AG04450 (cell line): Measurements from ENCODE around the gene CDR2. TPM values are rescaled to one million over a fixed set of nuclear protein-coding genes. Genes with fewer than 3 reads are reported as not detected.

ENCODE experiments used
- CTCF ChIA-PET: fragments of 300-600, 350-600 bp; formaldehyde crosslinking; extraction: SDS; loops from one replicate; lab custom pipeline; 2022; ENCODE audit warnings: antibody characterized with exemption, inconsistent platforms; lab: Charles Lee
- POLR2A ChIA-PET: fragments of 350-600 bp; formaldehyde crosslinking; extraction: SDS; loops from one replicate; lab custom pipeline; 2021; ENCODE audit warnings: antibody characterized with exemption, inconsistent platforms; lab: Yijun Ruan, JAX
- DNase-seq: peaks from one replicate; pipeline ENCODE4 v3.0.0-alpha.2; 2011; ENCODE audit warnings: low read depth, low spot score
- H3K27ac ChIP-seq: one replicate; pipeline ENCODE4 v1.5.1; 2012; ENCODE audit warnings: low read depth, low read length, control low read depth
- H3K27me3 ChIP-seq: one replicate; pipeline ENCODE4 v1.6.0; 2012; ENCODE audit warnings: low read length; ENCODE audit not compliant: control insufficient read depth, insufficient read depth
- H3K4me3 ChIP-seq: 2 replicates; pipeline ENCODE4 v1.5.1; 2011; ENCODE audit warnings: mild to moderate bottlenecking, low read depth, low read length, control low read depth
- H3K9me3 ChIP-seq: 2 replicates; pipeline ENCODE4 v1.5.1; 2012; ENCODE audit warnings: low read length; ENCODE audit not compliant: control insufficient read depth, insufficient read depth
- polyA plus RNA-seq: library from polyadenylated mRNA; depleted of rRNA; stranded (reverse); fragments of >200 nt; gene quantifications from 2 replicates; pipeline ENCODE4 v1.2.3, GENCODE V29; 2011
- TF ChIP-seq, protein P1 (sequence below): IDR thresholded peaks from 2 replicates; pipeline ENCODE4 v1.5.1; 2011; ENCODE audit warnings: low read depth, low read length, control low read depth, inconsistent platforms

CDR2 gene
- polyA plus RNA-seq, 1 experiment: 138 TPM

DNA sequence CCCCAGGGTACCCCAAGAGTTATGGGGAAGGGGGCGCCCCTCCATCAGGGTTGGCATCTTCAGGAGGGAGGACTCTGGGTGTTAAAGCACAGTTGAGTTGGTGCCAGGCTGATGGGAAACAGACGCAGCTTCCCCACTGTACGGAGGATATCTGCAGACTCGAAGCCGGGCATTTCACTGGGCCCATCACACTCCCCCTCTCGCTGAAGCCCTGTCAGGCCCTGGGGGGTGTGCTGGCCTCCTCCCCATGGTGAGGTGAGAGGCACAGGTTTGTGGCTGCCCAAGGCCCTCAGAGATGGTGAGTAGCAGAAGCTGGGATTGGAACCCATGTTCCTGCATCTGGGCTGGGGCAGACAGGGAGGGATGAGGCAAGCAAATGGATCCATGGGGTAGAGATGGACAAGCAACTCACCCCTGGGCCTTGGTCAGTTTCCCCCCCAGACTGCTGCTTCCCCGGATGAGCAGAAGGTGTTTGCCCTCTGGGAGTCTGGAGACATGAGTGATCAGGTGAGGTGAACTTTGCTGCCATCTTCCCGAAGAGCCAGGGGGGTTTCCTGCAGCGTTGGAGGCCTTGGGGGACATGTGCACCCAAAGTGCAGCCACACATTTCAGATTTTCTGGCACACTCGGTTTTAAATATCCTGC is 46.2 kb downstream of the CDR2 start:
- H3K27me3 ChIP-seq: no peaks in the 10 kb centered on the region
- no peak overlapping the region for H3K4me3 ChIP-seq
- H3K27ac ChIP-seq: no peak overlapping the region
- TF ChIP-seq, protein P1, sequence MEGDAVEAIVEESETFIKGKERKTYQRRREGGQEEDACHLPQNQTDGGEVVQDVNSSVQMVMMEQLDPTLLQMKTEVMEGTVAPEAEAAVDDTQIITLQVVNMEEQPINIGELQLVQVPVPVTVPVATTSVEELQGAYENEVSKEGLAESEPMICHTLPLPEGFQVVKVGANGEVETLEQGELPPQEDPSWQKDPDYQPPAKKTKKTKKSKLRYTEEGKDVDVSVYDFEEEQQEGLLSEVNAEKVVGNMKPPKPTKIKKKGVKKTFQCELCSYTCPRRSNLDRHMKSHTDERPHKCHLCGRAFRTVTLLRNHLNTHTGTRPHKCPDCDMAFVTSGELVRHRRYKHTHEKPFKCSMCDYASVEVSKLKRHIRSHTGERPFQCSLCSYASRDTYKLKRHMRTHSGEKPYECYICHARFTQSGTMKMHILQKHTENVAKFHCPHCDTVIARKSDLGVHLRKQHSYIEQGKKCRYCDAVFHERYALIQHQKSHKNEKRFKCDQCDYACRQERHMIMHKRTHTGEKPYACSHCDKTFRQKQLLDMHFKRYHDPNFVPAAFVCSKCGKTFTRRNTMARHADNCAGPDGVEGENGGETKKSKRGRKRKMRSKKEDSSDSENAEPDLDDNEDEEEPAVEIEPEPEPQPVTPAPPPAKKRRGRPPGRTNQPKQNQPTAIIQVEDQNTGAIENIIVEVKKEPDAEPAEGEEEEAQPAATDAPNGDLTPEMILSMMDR: no peak
- CTCF ChIA-PET: no interaction called here
- DNase-seq: no peak
- POLR2A ChIA-PET: interaction anchor here (0.7 kb wide), 1 partner anchor 18 kb away, joined by 4 read pairs; no protein-coding TSS in a partner anchor
- no peaks in the 10 kb centered on the region; the same call in 1 of the 2 replicates for H3K9me3 ChIP-seq

DNA sequence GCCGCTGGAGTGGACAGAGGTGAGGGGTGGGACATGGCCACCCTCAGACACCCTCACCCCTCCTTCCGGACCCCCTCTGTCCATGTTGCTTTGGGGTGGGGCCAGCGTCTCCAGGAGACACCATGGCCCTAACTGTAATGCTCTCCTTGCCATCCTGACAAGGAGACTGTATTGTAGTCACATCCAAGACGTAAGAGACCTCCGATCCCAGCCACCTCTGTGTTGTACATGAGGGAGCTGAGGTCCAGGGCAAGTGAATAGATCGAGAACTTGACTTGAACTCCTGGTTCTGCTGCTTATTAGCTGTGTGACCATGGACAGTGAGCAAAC is 47.0 kb downstream of the CDR2 start:
- TF ChIP-seq, protein P1: no peak
- ChIA-PET POLR2A (no interaction called here), CTCF (no interaction called here)
- no peak overlapping the region for H3K4me3 ChIP-seq
- H3K27me3 ChIP-seq: no peaks in the 10 kb centered on the region
- H3K9me3 ChIP-seq: no peaks in the 10 kb centered on the region; the same call in 1 of the 2 replicates
- H3K27ac ChIP-seq: no peak overlapping the region
- no peak for DNase-seq

DNA sequence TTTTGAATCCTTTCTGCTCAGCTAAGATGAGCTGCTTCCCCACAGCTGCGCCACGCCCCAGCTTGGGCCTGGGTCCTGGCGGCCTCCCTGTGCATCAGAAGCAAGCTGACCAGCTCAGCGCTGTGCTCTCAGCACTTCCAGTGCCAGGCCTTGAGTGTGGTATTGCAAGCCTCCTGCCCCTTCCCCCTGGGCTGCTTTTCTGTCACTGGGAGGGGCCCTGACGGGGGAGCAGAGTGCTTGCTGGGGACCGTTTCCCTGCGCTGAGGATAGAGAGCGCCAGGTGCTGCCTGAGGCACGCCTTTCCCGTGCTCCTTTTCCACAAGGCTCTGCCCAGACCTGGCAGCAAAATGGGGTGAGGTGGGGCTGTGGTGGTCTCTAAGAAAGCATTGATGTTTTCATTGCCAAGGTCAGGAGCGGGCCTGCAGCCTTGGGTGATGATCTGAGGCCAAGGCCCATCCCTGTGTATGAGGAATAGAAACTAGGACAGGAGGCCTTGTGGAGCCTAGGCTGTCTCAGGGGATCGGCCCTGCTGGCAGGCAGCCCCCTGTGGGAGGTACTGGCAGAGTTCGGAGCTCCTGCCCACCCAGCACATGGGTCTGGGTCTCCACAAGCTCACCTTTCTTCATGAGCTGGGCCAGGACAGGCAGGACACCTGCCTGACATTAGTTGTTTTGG is 47.5 kb downstream of the CDR2 start:
- Histone ChIP-seq H3K27ac (no peak overlapping the region), H3K27me3 (no peaks in the 10 kb centered on the region), H3K4me3 (no peak overlapping the region), H3K9me3 (no peaks in the 10 kb centered on the region; the same call in 1 of the 2 replicates)
- TF ChIP-seq, protein P1: no peak
- no peak for DNase-seq
- CTCF ChIA-PET: no interaction called here
- POLR2A ChIA-PET: no interaction called here

DNA sequence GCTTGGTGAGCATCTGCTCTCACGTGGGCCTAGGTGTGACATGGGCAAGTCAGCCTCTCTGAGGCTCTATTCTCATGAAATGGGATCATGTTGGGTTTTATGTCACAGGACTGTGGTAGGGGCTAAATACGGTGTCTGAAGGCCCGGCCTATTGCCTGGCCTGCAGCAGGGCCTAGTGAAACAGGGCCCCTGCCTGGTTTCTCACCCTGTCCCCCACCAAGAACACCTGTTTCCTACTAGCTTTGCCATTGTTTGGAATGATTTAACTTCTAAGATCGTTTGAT is 48.1 kb downstream of the CDR2 start:
- H3K4me3 ChIP-seq: no peak overlapping the region
- no peaks in the 10 kb centered on the region for H3K27me3 ChIP-seq
- no peak overlapping the region for H3K27ac ChIP-seq
- DNase-seq: no peak
- POLR2A ChIA-PET: no interaction called here
- TF ChIP-seq, protein P1: no peak
- no peaks in the 10 kb centered on the region; the same call in 1 of the 2 replicates for H3K9me3 ChIP-seq
- CTCF ChIA-PET: no interaction called here

DNA sequence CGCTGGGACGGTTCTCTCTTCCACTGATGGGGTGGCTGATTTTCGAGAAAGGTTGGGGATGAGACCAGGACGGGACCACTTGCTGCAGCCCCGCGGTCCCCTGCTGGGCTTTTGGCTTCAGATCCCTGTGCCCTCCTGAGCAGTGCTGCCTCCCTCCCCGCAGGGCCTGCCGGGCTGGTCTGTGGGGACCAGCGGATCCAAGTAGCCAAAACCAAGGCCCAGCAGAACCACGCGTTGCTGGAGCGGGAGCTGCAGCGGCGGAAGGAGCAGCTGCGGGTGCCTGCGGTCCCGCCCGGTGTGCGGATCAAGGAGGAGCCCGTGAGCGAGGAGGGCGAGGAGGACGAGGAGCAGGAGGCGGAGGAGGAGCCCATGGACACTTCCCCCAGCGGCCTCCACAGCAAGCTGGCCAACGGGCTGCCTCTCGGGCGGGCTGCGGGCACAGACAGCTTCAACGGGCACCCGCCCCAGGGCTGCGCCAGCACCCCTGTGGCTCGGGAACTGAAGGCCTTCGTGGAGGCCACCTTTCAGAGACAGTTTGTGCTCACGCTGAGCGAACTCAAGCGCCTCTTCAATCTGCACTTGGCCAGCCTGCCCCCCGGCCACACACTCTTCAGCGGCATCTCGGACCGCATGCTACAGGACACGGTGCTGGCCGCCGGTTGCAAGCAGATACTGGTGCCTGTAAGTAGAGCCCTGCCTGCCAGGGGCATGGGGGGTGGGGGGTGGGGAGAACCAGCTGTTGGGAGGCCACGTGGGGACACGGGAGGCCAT is 48.6 kb downstream of the CDR2 start:
- Histone ChIP-seq H3K27me3 (no peaks in the 10 kb centered on the region), H3K27ac (no peak overlapping the region), H3K9me3 (no peaks in the 10 kb centered on the region; the same call in 1 of the 2 replicates), H3K4me3 (no peak overlapping the region)
- DNase-seq: no peak
- TF ChIP-seq, protein P1: no peak
- POLR2A ChIA-PET: no interaction called here
- CTCF ChIA-PET: no interaction called here
